UCSD-AML1 (cell line): ENCODE data around the gene UNC93B1.
"Not testable (repeated sequence)": the region's sequence is repeated elsewhere in the genome, so short reads cannot be mapped to it uniquely, and the experiment has no call there.

ENCODE experiments used
- DNase-seq: peaks from one replicate; lab custom pipeline; 2025; ENCODE audit not compliant: unreplicated experiment; lab: John Stamatoyannopoulos, UW

The UNC93B1 gene

GRCh38 chr11:67947785-67948184 is 56.1 kb downstream of the UNC93B1 start:
- DNase-seq, result not testable (repeated sequence)

- DNase-seq, result not testable (repeated sequence)
Observed at GRCh38 chr11:67946403-67946802, 57.5 kb downstream of the UNC93B1 start.

GRCh38 chr11:67943406-67943805 is 60.5 kb downstream of the UNC93B1 start:
- not testable (repeated sequence) for DNase-seq
